Muscle layer of colon (tissue), 2 donors: ENCODE measurements around the gene NEUROG1.

Experiments
- H3K27ac ChIP-seq: one replicate; pipeline ENCODE4 v1.7.0; 2013; ENCODE audit warnings: low read depth, mild to moderate bottlenecking, low read length, moderate library complexity
- H3K27me3 ChIP-seq, 2 donors: one replicate each; pipeline ENCODE4 v1.7.0; 2013; ENCODE audit warnings: low read length in 2 of 2, mild to moderate bottlenecking in 2 of 2; ENCODE audit not compliant: insufficient read depth in 2 of 2, control insufficient read depth in 1 of 2
- H3K36me3 ChIP-seq: one replicate; pipeline ENCODE4 v1.7.0; 2013; ENCODE audit warnings: mild to moderate bottlenecking, low read length; ENCODE audit not compliant: insufficient read depth
- H3K4me1 ChIP-seq: one replicate; pipeline ENCODE4 v1.7.0; 2013; ENCODE audit warnings: mild to moderate bottlenecking, low read length; ENCODE audit not compliant: insufficient read depth
- H3K4me3 ChIP-seq, 2 donors: one replicate each; pipeline ENCODE4 v1.7.0; 2013; ENCODE audit warnings: low read length in 2 of 2, low read depth in 1 of 2, mild to moderate bottlenecking in 1 of 2, moderate library complexity in 1 of 2
- H3K9ac ChIP-seq: one replicate; pipeline ENCODE4 v1.7.0; 2013; ENCODE audit warnings: low read length
- H3K9me3 ChIP-seq: one replicate; pipeline ENCODE4 v1.7.0; 2013; ENCODE audit warnings: mild to moderate bottlenecking, low read length
- donor health status: abdominal sarcoma.
- donor health status: Adenocarcinoma of cecum.

The NEUROG1 gene

DNA sequence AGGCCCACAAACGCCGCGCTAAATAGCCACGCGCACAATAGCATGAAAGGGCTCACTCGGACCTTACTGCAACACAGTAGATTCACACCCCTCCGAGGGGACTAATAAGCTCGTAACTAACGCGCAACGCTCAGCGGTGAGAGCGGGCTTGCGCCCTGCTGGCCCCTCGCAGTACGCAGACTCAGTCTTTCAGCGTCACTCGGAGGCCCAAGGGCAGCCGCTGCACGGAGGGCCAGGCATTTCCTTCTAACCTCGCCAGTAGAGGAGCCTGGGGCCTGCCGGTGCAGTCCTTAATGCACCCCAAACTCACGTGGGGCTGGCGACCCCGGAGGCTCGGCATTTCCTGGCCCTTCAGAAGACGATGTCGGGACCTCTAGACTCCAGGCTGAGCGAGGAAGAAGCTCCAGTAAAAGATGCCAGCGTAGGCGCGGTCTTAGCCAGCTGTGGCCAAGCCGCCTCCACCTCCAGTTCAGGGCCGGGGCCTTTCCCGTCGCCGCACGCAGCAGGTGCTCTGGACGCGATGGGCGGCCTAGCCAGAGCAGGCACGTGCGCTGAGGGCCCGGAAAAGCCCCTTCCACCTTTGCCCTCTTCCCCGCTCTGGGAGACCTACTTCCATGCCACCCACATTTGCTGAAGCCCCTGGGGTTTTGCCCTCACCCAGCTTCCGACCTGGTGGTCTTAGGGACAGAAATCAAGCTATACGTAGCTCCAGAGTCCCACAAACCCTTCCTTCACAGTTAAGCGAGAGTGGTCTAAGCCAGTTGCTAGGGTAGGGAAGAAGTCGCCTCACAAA is 45.3 kb downstream of the NEUROG1 start:
- Histone ChIP-seq H3K4me3 (no peak overlapping the region), H3K27me3 (peaks cover 43 to 55% of the 10 kb centered on the region in 2 donors), H3K4me1 (peaks cover 22% of the 10 kb centered on the region)

DNA sequence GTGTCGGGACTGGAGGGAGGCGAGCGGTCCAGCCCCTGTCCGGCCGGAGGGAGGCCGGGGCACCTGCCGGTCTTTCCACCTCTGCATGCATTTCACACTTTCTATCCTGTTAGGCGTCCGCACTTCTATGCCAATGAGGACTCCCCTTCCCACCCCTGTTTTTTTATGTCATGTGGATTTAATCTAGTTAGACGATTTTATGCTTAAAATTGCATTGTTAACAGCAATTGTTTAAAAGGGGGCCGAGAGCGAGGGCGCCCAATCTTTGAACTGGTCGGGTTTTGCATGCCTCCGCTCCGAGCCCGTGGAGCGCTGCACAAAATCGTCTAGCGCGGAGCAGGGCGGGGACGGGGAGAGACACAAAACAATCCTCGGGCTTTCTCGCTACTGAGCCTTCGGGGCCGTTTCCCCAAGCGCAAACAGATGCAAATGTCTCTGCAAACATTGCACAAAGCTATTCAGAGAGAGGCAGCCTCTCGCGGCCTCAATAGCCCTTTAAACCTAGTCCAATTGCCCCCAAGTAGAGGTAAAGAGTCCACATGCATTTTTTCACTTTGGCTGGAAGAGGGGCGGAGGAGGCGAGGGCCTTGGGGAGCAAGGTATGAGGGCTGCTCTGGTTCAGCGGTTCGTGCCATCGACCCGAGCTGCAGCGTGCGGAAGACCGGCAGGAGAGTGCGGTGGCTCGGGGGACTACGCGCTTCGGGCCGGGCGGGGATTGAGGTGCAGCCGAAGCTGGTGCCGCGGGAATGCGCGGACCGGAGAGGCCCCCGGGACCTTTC is 46.1 kb downstream of the NEUROG1 start:
- H3K9ac ChIP-seq = no peak overlapping the region
- peak overlapping the region; percentile 46 to 47 for H3K4me3 ChIP-seq
- no peak overlapping the region for H3K27ac ChIP-seq
- H3K36me3 ChIP-seq = no peaks in the 10 kb centered on the region
- H3K4me1 ChIP-seq = peaks cover 22% of the 10 kb centered on the region
- H3K27me3 ChIP-seq = peaks cover 43 to 59% of the 10 kb centered on the region in 2 donors
- H3K9me3 ChIP-seq = no peaks in the 10 kb centered on the region

More for the DNA sequence above, 45.3 kb downstream of the NEUROG1 start:
- Histone ChIP-seq H3K36me3 (no peaks in the 10 kb centered on the region), H3K9ac (no peak overlapping the region), H3K27ac (no peak overlapping the region), H3K9me3 (no peaks in the 10 kb centered on the region)

DNA sequence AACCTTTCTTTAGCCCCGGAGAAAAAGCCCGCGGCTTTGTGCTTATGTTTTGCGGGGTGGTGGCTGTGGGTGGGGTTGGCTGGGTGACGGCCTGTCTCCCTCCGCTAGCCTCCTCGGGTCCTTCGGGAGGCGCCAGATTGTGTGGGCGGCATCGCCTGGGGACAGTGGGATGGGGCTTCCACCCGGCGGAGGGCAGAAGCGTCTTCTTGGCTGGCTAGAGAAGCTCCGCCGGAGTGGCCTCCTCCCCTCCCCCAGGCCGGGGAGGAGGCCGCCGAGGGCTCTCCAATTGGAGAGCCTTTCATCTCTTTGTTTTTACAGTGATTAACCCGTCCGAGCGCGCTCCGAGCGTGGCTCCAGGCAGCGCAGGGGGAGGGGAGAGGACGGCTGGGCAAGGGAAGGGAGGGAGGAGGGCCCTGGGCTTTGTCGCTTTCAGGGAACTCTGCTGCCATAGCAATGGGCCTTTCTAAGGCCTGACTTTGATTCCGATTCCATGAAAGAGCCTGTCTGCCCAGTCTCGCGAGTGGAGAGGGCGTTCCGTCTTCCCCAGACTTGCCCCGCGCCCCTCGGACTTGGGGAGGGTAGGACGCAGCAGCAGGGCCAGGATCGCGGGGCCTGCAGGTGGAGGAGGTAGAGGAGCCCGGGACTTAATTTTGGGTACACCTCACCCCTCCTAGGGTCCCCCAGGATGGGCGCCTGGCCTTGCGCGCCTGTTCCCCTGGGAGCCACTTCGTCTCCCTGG is 46.9 kb downstream of the NEUROG1 start:
- Histone ChIP-seq H3K27ac (no peak overlapping the region), H3K36me3 (no peaks in the 10 kb centered on the region), H3K4me1 (peaks cover 22% of the 10 kb centered on the region), H3K9me3 (no peaks in the 10 kb centered on the region), H3K4me3 (peak overlapping the region; percentile 46 to 47), H3K9ac (no peak overlapping the region), H3K27me3 (peaks cover 43 to 61% of the 10 kb centered on the region in 2 donors)

DNA sequence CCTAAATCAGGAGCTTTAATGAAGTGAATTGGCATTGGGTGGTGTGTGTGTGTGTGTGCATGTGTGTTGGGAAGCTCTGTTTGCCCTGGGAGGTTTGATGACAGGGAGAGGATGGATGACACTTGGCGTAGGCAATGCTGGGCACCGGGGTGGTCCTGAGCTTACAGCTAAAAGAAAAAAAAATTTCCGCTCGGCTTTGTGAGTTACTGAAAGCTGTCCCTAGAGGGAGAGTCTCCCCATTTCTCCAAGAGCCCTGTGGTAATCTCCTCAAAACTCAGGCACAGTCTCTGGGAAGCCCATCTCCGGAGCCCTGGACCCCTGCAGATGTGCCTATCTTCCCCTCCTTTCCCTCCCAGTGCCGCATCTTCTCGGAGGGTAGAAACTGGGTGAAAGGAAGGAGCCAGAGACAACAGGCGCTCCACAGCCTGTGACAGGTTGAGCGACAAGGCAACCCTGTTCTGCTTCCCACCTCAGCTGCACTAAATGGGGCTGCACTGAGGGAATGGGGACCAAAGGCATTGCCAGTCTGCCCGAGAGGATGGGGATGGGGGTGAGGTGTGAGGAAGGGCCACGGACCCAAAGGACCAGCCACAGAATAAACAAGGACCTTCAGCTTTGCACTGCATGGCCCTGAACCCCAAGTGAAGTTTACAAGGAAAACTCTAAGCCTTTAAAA is 47.8 kb downstream of the NEUROG1 start:
- Histone ChIP-seq H3K4me1 (peaks cover 22% of the 10 kb centered on the region), H3K4me3 (no peak overlapping the region), H3K36me3 (no peaks in the 10 kb centered on the region), H3K9ac (no peak overlapping the region), H3K27ac (no peak overlapping the region), H3K9me3 (no peaks in the 10 kb centered on the region), H3K27me3 (peaks cover 43 to 61% of the 10 kb centered on the region in 2 donors)

DNA sequence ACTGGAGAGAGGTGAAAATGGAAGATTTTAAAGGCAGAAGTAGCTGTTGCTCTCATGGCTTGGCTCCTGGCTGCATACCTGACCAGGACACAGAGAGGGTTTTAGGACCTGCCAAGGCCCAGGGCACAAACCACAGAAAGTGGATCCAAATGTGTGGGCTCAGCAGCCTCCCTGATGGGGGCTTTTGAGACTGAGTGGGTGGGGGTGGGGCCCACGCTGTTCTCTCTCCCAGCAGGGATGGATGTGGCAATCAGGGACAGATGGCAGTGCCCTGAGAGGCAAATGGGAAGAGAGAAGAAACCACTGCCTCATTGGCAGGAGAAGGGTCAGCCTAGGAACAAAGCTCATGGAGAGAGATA is 48.7 kb downstream of the NEUROG1 start:
- Histone ChIP-seq H3K36me3 (no peaks in the 10 kb centered on the region), H3K4me1 (peaks cover 22% of the 10 kb centered on the region), H3K4me3 (no peak overlapping the region), H3K9ac (no peak overlapping the region), H3K27me3 (peaks cover 43 to 59% of the 10 kb centered on the region in 2 donors), H3K27ac (no peak overlapping the region), H3K9me3 (no peaks in the 10 kb centered on the region)

DNA sequence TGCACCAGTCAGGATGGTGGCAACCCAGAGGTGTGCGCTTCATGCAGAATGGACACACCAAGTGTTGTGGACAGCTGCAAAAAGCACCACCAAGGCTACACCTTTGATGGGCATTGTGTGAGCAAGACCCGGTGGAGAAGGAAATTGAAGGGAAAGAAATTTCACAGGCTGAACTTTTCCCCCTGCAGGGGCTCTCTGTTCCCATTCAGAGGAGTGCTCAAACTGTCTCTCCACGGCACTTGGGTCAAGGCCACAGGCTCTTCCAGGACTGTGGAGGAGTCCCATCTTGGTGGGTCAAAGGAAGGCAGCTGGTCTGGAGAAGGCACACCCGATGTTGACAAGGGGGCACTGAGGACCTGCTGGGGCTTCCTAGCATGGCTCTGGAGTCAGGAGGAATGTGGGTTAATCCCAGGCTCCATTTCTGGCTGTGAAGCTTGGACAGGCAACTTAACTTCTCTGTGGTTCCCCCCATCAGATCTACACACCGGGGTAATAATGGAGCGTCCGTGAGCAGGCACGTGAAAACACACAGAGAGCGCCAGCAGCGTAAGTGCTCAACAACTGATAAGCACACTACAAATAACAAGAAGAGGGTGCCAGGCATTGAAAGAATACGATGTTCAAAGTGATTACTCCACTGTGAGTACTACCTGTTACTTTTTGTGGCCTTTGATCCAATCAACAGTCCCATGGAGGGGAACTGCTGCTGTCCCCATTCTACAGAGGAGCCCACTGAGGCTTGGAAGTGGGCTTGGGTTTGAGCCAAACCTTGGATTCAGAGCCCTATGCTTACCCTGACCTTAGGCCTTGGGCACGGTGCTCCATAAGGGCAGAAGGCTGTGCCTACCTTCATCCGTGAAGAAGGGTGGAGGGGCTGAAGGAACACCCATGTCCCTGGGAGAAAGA is 49.4 kb downstream of the NEUROG1 start:
- H3K27ac ChIP-seq = no peak overlapping the region
- H3K4me3 ChIP-seq = no peak overlapping the region
- peaks cover 22% of the 10 kb centered on the region for H3K4me1 ChIP-seq
- H3K27me3 ChIP-seq = peaks cover 43 to 52% of the 10 kb centered on the region in 2 donors
- no peaks in the 10 kb centered on the region for H3K9me3 ChIP-seq
- no peak overlapping the region for H3K9ac ChIP-seq
- H3K36me3 ChIP-seq = no peaks in the 10 kb centered on the region

DNA sequence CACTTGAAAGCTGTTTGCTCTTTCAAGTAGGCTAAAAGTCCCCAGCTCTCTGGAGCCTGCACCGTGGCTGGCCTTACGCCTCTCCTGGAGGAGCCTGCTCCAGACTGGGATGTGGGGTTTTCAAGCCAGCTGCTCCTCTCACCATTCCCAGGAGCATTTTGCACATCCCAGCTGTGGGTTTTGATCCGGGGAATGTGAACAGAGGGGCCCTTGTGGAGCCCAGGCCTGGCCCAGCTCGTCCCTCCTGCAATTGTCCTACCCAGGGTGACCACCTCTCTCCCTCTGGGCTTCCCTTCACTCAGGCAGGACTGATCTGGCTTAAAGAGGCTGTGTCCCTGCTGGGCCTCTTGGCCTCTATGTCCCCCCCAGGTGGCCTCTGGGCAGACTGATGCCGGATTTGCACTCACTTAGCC is 51.1 kb downstream of the NEUROG1 start:
- H3K27ac ChIP-seq = no peak overlapping the region
- H3K4me3 ChIP-seq = no peak overlapping the region
- peaks cover 19% of the 10 kb centered on the region for H3K4me1 ChIP-seq
- H3K27me3 ChIP-seq = peaks cover 31 to 41% of the 10 kb centered on the region in 2 donors
- no peaks in the 10 kb centered on the region for H3K9me3 ChIP-seq
- no peak overlapping the region for H3K9ac ChIP-seq
- no peaks in the 10 kb centered on the region for H3K36me3 ChIP-seq
